Measurements from ENCODE around the gene MAPKAPK2. TPM values are rescaled to one million over a fixed set of nuclear protein-coding genes. Genes with fewer than 3 reads are reported as not detected.

MAPKAPK2 gene
- total RNA-seq, 1 experiment from 2014 or later: 98.5 TPM

DNA sequence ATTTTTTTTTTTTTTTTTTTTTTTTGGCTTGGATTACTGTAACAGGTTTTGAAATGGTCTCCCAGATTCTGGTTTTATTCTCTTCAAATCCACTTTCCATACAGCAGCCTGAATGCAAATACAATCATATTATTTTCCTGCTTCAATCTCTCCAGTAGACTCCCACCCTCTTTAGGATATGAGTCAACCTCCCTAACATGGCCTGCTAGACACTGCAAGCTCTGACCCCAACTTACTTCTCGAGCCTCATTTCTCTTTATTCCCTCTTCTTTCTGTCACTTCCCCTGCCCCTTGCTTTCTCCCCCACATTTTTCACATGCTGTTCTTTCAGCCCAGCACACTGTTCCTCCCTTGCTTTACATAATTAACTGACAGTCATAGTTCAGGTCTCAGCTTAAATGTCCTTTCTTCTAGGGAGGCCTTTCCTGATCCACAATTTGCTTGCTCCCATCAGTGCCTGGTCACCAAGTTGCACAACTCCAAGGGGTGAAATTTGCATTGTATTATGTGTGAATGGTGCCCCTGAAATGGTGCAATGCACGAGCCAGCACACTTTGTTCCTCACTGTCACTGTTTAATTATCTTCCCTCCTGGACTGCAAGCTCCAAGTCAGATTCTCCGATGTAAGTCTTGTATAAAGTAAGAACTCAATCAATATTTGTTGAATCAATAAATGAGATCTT, 63.8 kb downstream of the MAPKAPK2 start:
- POLR2A ChIA-PET (ENCODE audit: unreplicated experiment): no interaction called here
- intact Hi-C loops (cut with micrococcal nuclease): no loop called here
- CTCF ChIA-PET: no interaction called here

DNA sequence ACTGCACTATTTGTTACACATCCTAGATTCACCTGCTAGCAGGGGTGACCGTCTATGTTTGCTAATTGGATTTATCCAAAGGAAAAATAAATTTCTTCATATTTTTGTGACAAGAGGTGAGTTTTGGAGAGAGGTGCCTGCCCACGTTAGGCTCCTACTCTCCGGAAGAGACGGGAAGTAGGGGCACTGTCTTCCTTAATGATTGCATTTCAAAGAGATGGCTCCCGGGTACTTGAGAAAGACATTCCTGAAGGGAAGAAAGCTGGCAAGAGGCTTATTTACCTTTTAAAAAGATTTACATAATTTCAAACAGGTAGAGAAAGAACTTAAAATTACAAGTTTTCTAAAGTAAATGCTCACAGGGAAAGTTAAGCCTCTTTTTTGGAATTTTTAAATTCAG, 67.2 kb downstream of the MAPKAPK2 start:
- H3K27ac ChIP-seq (ENCODE audit: low read length): no peak overlapping the region
- H3K4me3 ChIP-seq (ENCODE audit: low read length): no peak overlapping the region
- no peaks in the 10 kb centered on the region for H3K4me1 ChIP-seq (ENCODE audit: insufficient read depth, low read length)
- intact Hi-C loops (cut with micrococcal nuclease): no loop called here
- DNase-seq (no peak), ATAC-seq (no peak)
- CTCF ChIA-PET: no interaction called here
- H3K9me3 ChIP-seq (ENCODE audit: low read length): no peaks in the 10 kb centered on the region
- POLR2A ChIA-PET (ENCODE audit: unreplicated experiment): no interaction called here
- TF ChIP-seq EZH2 (IDR thresholded peaks at IDR 0.05; ENCODE audit: low read length, unreplicated experiment) (no peak), EZH2phosphoT487 (IDR thresholded peaks at IDR 0.05; ENCODE audit: borderline replicate concordance, low read length) (no peak)
- TF ChIP-seq, protein P1, sequence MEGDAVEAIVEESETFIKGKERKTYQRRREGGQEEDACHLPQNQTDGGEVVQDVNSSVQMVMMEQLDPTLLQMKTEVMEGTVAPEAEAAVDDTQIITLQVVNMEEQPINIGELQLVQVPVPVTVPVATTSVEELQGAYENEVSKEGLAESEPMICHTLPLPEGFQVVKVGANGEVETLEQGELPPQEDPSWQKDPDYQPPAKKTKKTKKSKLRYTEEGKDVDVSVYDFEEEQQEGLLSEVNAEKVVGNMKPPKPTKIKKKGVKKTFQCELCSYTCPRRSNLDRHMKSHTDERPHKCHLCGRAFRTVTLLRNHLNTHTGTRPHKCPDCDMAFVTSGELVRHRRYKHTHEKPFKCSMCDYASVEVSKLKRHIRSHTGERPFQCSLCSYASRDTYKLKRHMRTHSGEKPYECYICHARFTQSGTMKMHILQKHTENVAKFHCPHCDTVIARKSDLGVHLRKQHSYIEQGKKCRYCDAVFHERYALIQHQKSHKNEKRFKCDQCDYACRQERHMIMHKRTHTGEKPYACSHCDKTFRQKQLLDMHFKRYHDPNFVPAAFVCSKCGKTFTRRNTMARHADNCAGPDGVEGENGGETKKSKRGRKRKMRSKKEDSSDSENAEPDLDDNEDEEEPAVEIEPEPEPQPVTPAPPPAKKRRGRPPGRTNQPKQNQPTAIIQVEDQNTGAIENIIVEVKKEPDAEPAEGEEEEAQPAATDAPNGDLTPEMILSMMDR (conservative IDR thresholded peaks at IDR 0.05; ENCODE audit: low read depth, low read length): no peak
- peaks cover 14% of the 10 kb centered on the region for H3K27me3 ChIP-seq (ENCODE audit: low read length)
- no peaks in the 10 kb centered on the region for H3K9me2 ChIP-seq (replicated peaks; ENCODE audit: low read length)
- H3K36me3 ChIP-seq (ENCODE audit: low read depth, low read length): no peaks in the 10 kb centered on the region
- H3F3A ChIP-seq (ENCODE audit: low read length, unreplicated experiment): no peaks in the 10 kb centered on the region
- H4K20me1 ChIP-seq (ENCODE audit: low read length): no peaks in the 10 kb centered on the region
- BruUV-seq (replicated peaks): no TSS peak
- no peaks in the 10 kb centered on the region for H3K79me2 ChIP-seq (ENCODE audit: low read length)
- H3K4me2 ChIP-seq (ENCODE audit: low read length): no peak overlapping the region
- no peak overlapping the region for H2AFZ ChIP-seq (ENCODE audit: low read length)
- H3K9ac ChIP-seq (ENCODE audit: low read length): no peak overlapping the region

More for the DNA sequence above, 63.8 kb downstream of the MAPKAPK2 start:
- no peak for DNase-seq
- TF ChIP-seq EZH2phosphoT487 (IDR thresholded peaks at IDR 0.05; ENCODE audit: borderline replicate concordance, low read length): no peak
- TF ChIP-seq, protein P1 (conservative IDR thresholded peaks at IDR 0.05; ENCODE audit: low read depth, low read length): no peak
- TF ChIP-seq EZH2 (IDR thresholded peaks at IDR 0.05; ENCODE audit: low read length, unreplicated experiment): no peak
- BruUV-seq (replicated peaks): no TSS peak
- peak; percentile 49 for ATAC-seq
- Histone ChIP-seq H3K27me3 (ENCODE audit: low read length) (peaks cover 9% of the 10 kb centered on the region), H3K9ac (ENCODE audit: low read length) (no peak overlapping the region), H3K4me3 (ENCODE audit: low read length) (no peak overlapping the region), H3K9me2 (replicated peaks; ENCODE audit: low read length) (no peaks in the 10 kb centered on the region), H3K4me1 (ENCODE audit: insufficient read depth, low read length) (no peaks in the 10 kb centered on the region), H3K79me2 (ENCODE audit: low read length) (no peaks in the 10 kb centered on the region), H3K27ac (ENCODE audit: low read length) (no peak overlapping the region), H4K20me1 (ENCODE audit: low read length) (no peaks in the 10 kb centered on the region), H2AFZ (ENCODE audit: low read length) (no peak overlapping the region), H3K36me3 (ENCODE audit: low read depth, low read length) (no peaks in the 10 kb centered on the region), H3K9me3 (ENCODE audit: low read length) (no peaks in the 10 kb centered on the region), H3F3A (ENCODE audit: low read length, unreplicated experiment) (no peaks in the 10 kb centered on the region), H3K4me2 (ENCODE audit: low read length) (no peak overlapping the region)

- ATAC-seq: no peak
- Histone ChIP-seq H3K9me2 (replicated peaks; ENCODE audit: low read length) (no peaks in the 10 kb centered on the region), H4K20me1 (ENCODE audit: low read length) (no peaks in the 10 kb centered on the region), H3K4me1 (ENCODE audit: insufficient read depth, low read length) (peaks cover 4% of the 10 kb centered on the region), H3K36me3 (ENCODE audit: low read depth, low read length) (no peaks in the 10 kb centered on the region), H3K9me3 (ENCODE audit: low read length) (no peaks in the 10 kb centered on the region), H3K9ac (ENCODE audit: low read length) (no peak overlapping the region), H3K4me2 (ENCODE audit: low read length) (no peak overlapping the region), H3K4me3 (ENCODE audit: low read length) (no peak overlapping the region), H3K79me2 (ENCODE audit: low read length) (no peaks in the 10 kb centered on the region), H2AFZ (ENCODE audit: low read length) (no peak overlapping the region), H3F3A (ENCODE audit: low read length, unreplicated experiment) (no peaks in the 10 kb centered on the region), H3K27ac (ENCODE audit: low read length) (no peak overlapping the region), H3K27me3 (ENCODE audit: low read length) (peaks cover 14% of the 10 kb centered on the region)
- ChIA-PET POLR2A (ENCODE audit: unreplicated experiment) (no interaction called here), CTCF (no interaction called here)
- no TSS peak for BruUV-seq (replicated peaks)
- TF ChIP-seq EZH2 (IDR thresholded peaks at IDR 0.05; ENCODE audit: low read length, unreplicated experiment) (no peak), EZH2phosphoT487 (IDR thresholded peaks at IDR 0.05; ENCODE audit: borderline replicate concordance, low read length) (no peak)
- TF ChIP-seq, protein P1 (conservative IDR thresholded peaks at IDR 0.05; ENCODE audit: low read depth, low read length): no peak
- no peak for DNase-seq
- intact Hi-C loops (cut with micrococcal nuclease): no loop called here
Measured at GRCh38 chr1:206752481-206752880, 67.8 kb downstream of the MAPKAPK2 start.
